ENCODE measurements around the gene PRDX5. TPM values are rescaled to one million over a fixed set of nuclear protein-coding genes. Genes with fewer than 3 reads are reported as not detected.

Gene PRDX5
- total and polyA plus RNA-seq, 10 of the 15 experiments (the other 5 are each of a cell fraction or from before 2014, with no cell fraction given): 95.7 to 406 (median 240) TPM

DNA sequence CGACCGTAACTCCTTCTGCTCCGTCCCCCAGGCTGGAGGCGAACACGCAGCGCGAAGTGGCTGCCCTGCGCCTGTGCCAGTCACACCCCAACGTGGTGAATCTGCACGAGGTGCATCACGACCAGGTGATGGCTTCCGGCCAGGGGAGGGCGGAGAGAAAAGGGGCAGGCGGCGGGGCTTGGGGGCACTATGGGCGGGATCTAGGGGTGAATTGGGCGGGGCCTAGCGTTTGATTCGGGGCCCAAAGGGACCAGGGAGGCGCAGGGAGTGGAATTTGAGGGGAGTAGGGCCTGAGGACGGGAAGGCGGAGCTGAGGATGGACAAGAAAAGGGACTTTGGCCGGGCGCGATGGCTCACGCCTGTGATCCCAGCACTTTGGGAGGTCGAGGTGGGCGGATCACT, 50.8 kb downstream of the PRDX5 start:
- TF ChIP-seq RBBP5 (conservative IDR thresholded peaks at IDR 0.05): no peak
- CTCF ChIA-PET: no interaction called here
- Histone ChIP-seq H3K9ac (ENCODE audit: control insufficient read depth, insufficient read depth, low read length) (no peak overlapping the region), H3K9me3 (replicated peaks; ENCODE audit: control insufficient read depth, insufficient read depth, low read length) (no peaks in the 10 kb centered on the region), H3K4me1 (ENCODE audit: control insufficient read depth, insufficient read depth, low read length) (peaks cover 3% of the 10 kb centered on the region; the same call in 1 of the 2 replicates), H4K20me1 (ENCODE audit: control insufficient read depth, insufficient read depth) (no peaks in the 10 kb centered on the region), H3K27ac (ENCODE audit: control insufficient read depth, insufficient read depth) (no peak overlapping the region), H3K4me3 (no peak overlapping the region), H2AFZ (ENCODE audit: control insufficient read depth, low read depth, low read length) (no peak overlapping the region), H3K79me2 (ENCODE audit: control insufficient read depth, insufficient read depth, low read length) (no peaks in the 10 kb centered on the region), H3K36me3 (ENCODE audit: control insufficient read depth in 2 of 2, insufficient read depth in 2 of 2, low read length in 1 of 2) (peaks cover 5 to 9% of the 10 kb centered on the region in 2 experiments; a peak in 3 of 4 replicates), H3K4me2 (ENCODE audit: control insufficient read depth, insufficient read depth) (no peak overlapping the region), H3K27me3 (replicated peaks in 1 of 2; ENCODE audit: control insufficient read depth in 2 of 2, insufficient read depth in 2 of 2, low read length in 1 of 2) (no peaks in the 10 kb centered on the region)
- in situ Hi-C loops (cut with MboI): no loop called here
- POLR2A ChIA-PET: no interaction called here
- no peak for ATAC-seq
- FAIRE-seq: no peak
- intact Hi-C loops (cut with micrococcal nuclease; ENCODE audit: unreplicated experiment): no loop called here
- BruUV-seq (replicated peaks): no TSS peak
- SMC1A ChIA-PET (ENCODE audit: uncharacterized antibody, unreplicated experiment): no interaction called here
- DNase-seq (ENCODE audit: low read depth, low spot score): no peak
- RAD21 ChIA-PET (ENCODE audit: unreplicated experiment): no interaction called here
- 97% methylated on average over 28 of the region's 28 CpGs for WGBS (ENCODE audit: insufficient coverage, insufficient replicate concordance, low lambda C conversion rate, missing lambda C conversion rate)

DNA sequence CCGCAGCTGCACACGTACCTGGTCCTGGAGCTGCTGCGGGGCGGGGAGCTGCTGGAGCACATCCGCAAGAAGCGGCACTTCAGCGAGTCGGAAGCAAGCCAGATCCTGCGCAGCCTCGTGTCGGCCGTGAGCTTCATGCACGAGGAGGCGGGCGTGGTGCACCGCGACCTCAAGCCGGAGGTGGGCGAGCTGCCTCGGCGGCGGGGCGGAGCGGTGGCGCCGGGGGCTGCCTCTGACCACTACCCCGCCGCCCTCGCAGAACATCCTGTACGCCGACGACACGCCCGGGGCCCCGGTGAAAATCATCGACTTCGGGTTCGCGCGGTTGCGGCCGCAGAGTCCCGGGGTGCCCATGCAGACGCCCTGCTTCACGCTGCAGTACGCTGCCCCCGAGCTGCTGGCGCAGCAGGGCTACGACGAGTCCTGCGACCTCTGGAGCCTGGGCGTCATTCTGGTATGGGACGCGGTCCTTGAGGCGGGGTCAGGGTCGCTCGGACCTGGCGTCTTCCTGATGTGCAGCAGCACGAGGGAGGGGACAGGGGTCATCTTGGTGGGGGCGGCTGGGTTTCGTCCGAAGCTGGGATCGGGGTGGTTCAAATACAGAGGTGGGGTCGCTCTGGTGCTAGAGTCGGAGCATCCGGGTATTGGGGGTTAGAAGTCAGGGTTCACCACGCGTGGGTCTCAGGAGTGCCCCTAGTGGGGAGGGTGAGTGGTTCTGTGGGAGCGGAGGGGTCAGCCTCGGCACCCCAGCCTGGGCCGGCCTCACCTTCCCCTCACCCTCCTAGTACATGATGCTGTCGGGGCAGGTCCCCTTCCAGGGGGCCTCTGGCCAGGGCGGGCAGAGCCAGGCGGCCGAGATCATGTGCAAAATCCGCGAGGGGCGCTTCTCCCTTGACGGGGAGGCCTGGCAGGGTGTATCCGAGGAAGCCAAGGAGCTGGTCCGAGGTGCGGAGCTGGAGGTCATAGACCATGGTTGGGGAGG, 51.8 kb downstream of the PRDX5 start:
- no peak for FAIRE-seq
- no peak overlapping the region for H3K9ac ChIP-seq (ENCODE audit: control insufficient read depth, insufficient read depth, low read length)
- ChIA-PET CTCF (no interaction called here), POLR2A (no interaction called here), RAD21 (ENCODE audit: unreplicated experiment) (no interaction called here), SMC1A (ENCODE audit: uncharacterized antibody, unreplicated experiment) (no interaction called here)
- no peaks in the 10 kb centered on the region for H3K27me3 ChIP-seq (replicated peaks in 1 of 2; ENCODE audit: control insufficient read depth in 2 of 2, insufficient read depth in 2 of 2, low read length in 1 of 2)
- H3K27ac ChIP-seq (ENCODE audit: control insufficient read depth, insufficient read depth): no peak overlapping the region
- H2AFZ ChIP-seq (ENCODE audit: control insufficient read depth, low read depth, low read length): no peak overlapping the region
- BruUV-seq (replicated peaks): no TSS peak
- peaks cover 3% of the 10 kb centered on the region; the same call in 1 of the 2 replicates for H3K4me1 ChIP-seq (ENCODE audit: control insufficient read depth, insufficient read depth, low read length)
- DNase-seq (ENCODE audit: low read depth, low spot score): no peak
- no peaks in the 10 kb centered on the region for H3K79me2 ChIP-seq (ENCODE audit: control insufficient read depth, insufficient read depth, low read length)
- no peak overlapping the region for H3K4me3 ChIP-seq
- H3K36me3 ChIP-seq (ENCODE audit: control insufficient read depth in 2 of 2, insufficient read depth in 2 of 2, low read length in 1 of 2): peaks cover 5 to 9% of the 10 kb centered on the region in 2 experiments; a peak in 3 of 4 replicates
- no peaks in the 10 kb centered on the region for H3K9me3 ChIP-seq (replicated peaks; ENCODE audit: control insufficient read depth, insufficient read depth, low read length)
- no peak overlapping the region for H3K4me2 ChIP-seq (ENCODE audit: control insufficient read depth, insufficient read depth)
- intact Hi-C loops (cut with micrococcal nuclease; ENCODE audit: unreplicated experiment) (no loop called here), in situ Hi-C loops (cut with MboI) (no loop called here)
- 99% methylated on average over 82 of the region's 82 CpGs for WGBS (ENCODE audit: insufficient coverage, insufficient replicate concordance, low lambda C conversion rate, missing lambda C conversion rate)
- TF ChIP-seq E2F4 (IDR thresholded peaks at IDR 0.05; ENCODE audit: low read depth, low read length): no peak
- TF ChIP-seq POLR2A (IDR thresholded peaks at IDR 0.05; ENCODE audit: low read depth, low read length): 0 out of 2 replicates have a peak, but pooled peaks have one; percentile 21
- TF ChIP-seq NRF1 (conservative IDR thresholded peaks at IDR 0.05; ENCODE audit: low read depth, low read length): no peak
- TF ChIP-seq BRCA1 (IDR thresholded peaks at IDR 0.05; ENCODE audit: low read depth, low read length): no peak
- TF ChIP-seq, protein P1, sequence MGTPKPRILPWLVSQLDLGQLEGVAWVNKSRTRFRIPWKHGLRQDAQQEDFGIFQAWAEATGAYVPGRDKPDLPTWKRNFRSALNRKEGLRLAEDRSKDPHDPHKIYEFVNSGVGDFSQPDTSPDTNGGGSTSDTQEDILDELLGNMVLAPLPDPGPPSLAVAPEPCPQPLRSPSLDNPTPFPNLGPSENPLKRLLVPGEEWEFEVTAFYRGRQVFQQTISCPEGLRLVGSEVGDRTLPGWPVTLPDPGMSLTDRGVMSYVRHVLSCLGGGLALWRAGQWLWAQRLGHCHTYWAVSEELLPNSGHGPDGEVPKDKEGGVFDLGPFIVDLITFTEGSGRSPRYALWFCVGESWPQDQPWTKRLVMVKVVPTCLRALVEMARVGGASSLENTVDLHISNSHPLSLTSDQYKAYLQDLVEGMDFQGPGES (IDR thresholded peaks at IDR 0.05): no peak
- TF ChIP-seq SMAD1 (IDR thresholded peaks at IDR 0.05; ENCODE audit: low read depth, partially characterized antibody): no peak
- ATAC-seq: no peak
- H4K20me1 ChIP-seq (ENCODE audit: control insufficient read depth, insufficient read depth): no peaks in the 10 kb centered on the region

All from GM12878 (cell line).